Right atrium auricular region (tissue), 2 donors: ENCODE results near the gene DNAJA3. TPM values are rescaled to one million over a fixed set of nuclear protein-coding genes. Genes with fewer than 3 reads are reported as not detected.

Source experiments
- DNase-seq: peaks from one replicate; pipeline ENCODE4 v3.0.0-alpha.2; 2019; ENCODE audit warnings: low spot score
- H3K27ac ChIP-seq, 2 donors: fragments of 200-600 bp; sonication (generic); 1 replicate in 1 of 2; 2 replicates in 1 of 2; pipeline ENCODE4 v1.5.1; 2016 to 2019
- H3K27me3 ChIP-seq, 2 donors: fragments of 200-600 bp; sonication (generic); one replicate each; pipeline versions ENCODE4 v1.5.1 to v1.6.0; 2017 to 2019
- H3K36me3 ChIP-seq: fragments of 200-600 bp; sonication (generic); one replicate; pipeline ENCODE4 v1.5.1; 2016
- H3K4me1 ChIP-seq, 2 donors: fragments of 200-600 bp; sonication (generic); one replicate each; pipeline versions ENCODE4 v1.5.1 to v1.6.0; 2017 to 2019
- H3K4me3 ChIP-seq, 2 donors: fragments of 200-600 bp; sonication (generic); 1 replicate in 1 of 2; 2 replicates in 1 of 2; pipeline ENCODE4 v1.5.1; 2017 to 2019; ENCODE audit warnings: mild to moderate bottlenecking in 1 of 2, moderate library complexity in 1 of 2
- H3K9me3 ChIP-seq, 2 donors: fragments of 200-600 bp; sonication (generic); one replicate each; pipeline ENCODE4 v1.5.1; 2019
- CTCF ChIP-seq, 2 donors: fragments of 200-600 bp; sonication (generic); IDR thresholded peaks; one replicate each; pipeline ENCODE4 v1.5.1; 2019; ENCODE audit warnings: antibody characterized with exemption in 2 of 2
- total RNA-seq, 2 donors: library from RNA; depleted of rRNA; stranded (reverse); fragments of >200 nt; gene quantifications; one replicate each; pipeline ENCODE4 v1.1.0, GENCODE V29; 2016

The DNAJA3 gene
- 10 to 100 TPM; 47.6 to 50.5 TPM for total RNA-seq

DNA sequence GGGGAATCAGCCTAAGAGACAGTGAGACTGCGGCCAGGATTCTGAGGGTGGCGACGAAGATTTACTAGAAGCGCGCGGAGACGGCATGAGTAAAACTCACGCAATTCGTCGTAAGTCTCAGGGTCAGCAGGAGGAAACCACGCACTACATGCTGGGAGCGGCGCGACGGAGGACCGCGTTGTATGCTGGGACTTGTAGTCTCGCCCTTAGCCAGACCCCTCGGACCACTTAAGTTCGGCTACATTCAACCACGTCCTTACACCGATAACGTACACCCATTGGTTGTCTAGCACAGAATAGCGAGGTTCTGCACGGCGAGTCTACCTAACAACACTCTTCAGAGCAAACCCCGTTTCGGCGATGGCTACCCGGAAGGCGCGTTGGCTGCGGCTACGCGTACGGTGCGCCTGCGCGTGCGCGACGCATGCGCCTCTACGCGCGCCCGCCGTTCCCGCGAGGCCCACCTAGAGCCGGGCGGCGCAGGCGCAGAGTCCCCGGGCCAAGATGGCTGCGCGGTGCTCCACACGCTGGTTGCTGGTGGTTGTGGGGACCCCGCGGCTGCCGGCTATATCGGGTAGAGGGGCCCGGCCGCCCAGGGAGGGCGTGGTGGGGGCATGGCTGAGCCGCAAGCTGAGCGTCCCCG lies at the start of gene DNAJA3:
Gene DNAJA3 (plus strand): TSS at position 491 of the 643 bp plus-strand sequence. CDS start 14 bp downstream, at position 505.
- peaks cover 0 to 25% of the 10 kb centered on the region in 2 donors for H3K4me1 ChIP-seq
- H3K27me3 ChIP-seq = no peaks in the 10 kb centered on the region
- peak within 1 kb of the TSS; percentile 93 to 95 for H3K4me3 ChIP-seq
- DNase-seq = peak; percentile 94
- peak within 1 kb of the TSS; percentile 92 for H3K27ac ChIP-seq
- no peak for TF ChIP-seq CTCF (IDR thresholded peaks at IDR 0.05)
- no peaks in the 10 kb centered on the region for H3K9me3 ChIP-seq
- H3K36me3 ChIP-seq = no peaks in the 10 kb centered on the region

- H3K4me3 ChIP-seq = peak overlapping the region in 1 of 2 donors; percentile 16
- H3K27me3 ChIP-seq = no peaks in the 10 kb centered on the region
- H3K36me3 ChIP-seq = peaks cover 7% of the 10 kb centered on the region
- H3K27ac ChIP-seq = peak overlapping the region; percentile 89 to 93
- H3K4me1 ChIP-seq = peaks cover 0 to 83% of the 10 kb centered on the region in 2 donors
- no peak for TF ChIP-seq CTCF (IDR thresholded peaks at IDR 0.05)
- DNase-seq = peak; percentile 92
- H3K9me3 ChIP-seq = no peaks in the 10 kb centered on the region
Observed at GRCh38 chr16:4376126-4376892, 49.4 kb upstream of the DNAJA3 start.

DNA sequence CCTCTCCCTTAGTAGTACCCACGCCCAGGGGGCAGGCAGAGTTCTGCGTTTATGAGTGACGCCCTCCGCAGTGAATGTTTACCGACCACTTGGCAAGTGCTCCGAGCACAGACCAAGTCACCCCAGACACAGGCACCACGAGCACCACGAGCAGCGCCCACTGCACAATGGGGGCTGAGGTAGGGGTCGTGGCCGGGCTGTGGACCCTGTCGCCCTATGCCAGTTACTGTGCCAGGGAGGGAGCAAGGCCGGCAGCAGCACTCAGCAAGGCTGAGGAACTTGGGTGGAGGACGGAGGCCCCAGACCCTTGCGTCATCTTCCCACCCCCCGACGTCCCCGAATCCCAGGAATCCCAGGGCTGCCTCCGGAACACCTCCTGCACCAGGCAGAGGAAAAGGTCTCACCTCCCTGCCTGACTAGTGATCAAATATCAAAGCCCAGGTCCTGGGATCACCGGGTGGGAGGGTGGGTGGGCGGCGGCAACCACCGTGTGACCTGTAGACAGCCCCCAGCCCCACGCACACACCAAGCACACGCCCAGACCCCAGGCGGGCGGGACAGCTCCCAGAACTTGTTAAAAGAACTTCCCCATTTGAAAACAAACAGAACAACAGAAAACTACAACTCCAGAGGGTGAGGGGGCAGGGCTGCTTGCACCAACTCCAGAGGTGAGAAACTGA lies 48.6 kb upstream of the DNAJA3 start:
- Histone ChIP-seq H3K4me1 (peaks cover 0 to 80% of the 10 kb centered on the region in 2 donors), H3K36me3 (peaks cover 15% of the 10 kb centered on the region), H3K9me3 (no peaks in the 10 kb centered on the region), H3K4me3 (no peak overlapping the region), H3K27ac (peak overlapping the region; percentile 89 to 93), H3K27me3 (no peaks in the 10 kb centered on the region)
- no peak for TF ChIP-seq CTCF (IDR thresholded peaks at IDR 0.05)
- no peak for DNase-seq

DNA sequence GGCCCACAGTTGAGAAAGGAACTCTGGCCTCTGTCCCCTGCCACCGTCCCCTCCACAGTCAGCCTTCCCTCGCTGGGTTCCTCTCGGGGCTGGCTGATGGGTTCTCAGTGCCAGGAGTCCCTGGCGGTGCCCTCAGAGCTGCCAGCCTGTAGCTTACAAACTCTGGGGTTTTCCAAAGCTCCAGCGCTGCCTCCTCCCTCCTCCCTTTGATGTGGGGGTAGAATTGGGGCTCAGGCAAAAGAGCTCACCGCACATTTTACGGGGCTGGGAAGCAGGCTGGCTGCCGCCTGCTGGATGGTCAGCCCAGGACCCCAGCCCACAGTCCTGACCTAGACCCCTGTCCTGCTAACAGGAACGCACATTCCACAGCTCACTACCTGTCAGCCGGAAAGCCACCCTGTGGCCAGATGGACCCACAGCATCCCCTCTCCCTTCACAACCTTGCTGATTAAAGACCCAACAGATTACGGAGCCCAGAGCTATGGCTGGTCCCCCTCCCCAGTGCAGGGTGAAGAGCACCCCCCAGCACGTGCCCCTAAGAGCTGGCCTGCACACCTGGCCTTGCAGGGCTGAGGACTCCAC lies 48.0 kb upstream of the DNAJA3 start:
- Histone ChIP-seq H3K27ac (peak overlapping the region; percentile 89 to 93), H3K4me1 (peaks cover 0 to 74% of the 10 kb centered on the region in 2 donors), H3K4me3 (no peak overlapping the region), H3K9me3 (no peaks in the 10 kb centered on the region), H3K36me3 (peaks cover 21% of the 10 kb centered on the region), H3K27me3 (no peaks in the 10 kb centered on the region)
- TF ChIP-seq CTCF (IDR thresholded peaks at IDR 0.05) = no peak
- DNase-seq = no peak

DNA sequence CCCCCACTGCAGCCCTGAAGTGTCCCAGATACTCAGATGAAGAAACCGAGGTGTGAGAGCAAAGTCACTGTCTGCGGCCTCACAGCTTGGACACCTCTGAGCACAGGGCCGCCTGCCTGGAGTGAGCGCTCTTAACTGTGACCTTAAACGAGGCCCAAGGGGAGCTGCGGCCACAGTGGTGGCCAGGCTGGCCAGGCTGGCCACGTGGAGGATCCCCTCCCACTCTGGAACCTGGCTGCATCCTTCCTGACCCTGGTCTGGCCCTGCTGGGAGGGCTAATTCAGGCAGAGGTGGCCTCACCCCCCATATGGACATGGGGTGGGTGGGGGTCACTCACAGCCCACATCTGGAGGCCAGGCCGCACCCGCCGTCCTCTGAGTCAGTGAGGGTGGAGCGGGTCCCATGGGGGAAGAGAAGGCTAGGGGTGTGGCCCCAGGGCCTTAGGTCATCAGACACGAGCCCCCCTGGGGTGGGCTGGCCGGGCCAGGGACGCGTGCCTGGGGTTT lies 47.5 kb upstream of the DNAJA3 start:
- Histone ChIP-seq H3K4me1 (peaks cover 0 to 68% of the 10 kb centered on the region in 2 donors), H3K36me3 (peaks cover 25% of the 10 kb centered on the region), H3K4me3 (no peak overlapping the region), H3K27ac (peak overlapping the region; percentile 89 to 93), H3K9me3 (no peaks in the 10 kb centered on the region), H3K27me3 (no peaks in the 10 kb centered on the region)
- TF ChIP-seq CTCF (IDR thresholded peaks at IDR 0.05) = no peak
- peak; percentile 83 for DNase-seq
